Measurements from ENCODE around the gene ASB8.
A peak's percentile ranks its signal among the peaks of the same experiment; 100 is the strongest.
"Not testable (repeated sequence)": the region's sequence is repeated elsewhere in the genome, so short reads cannot be mapped to it uniquely, and the experiment has no call there.

ASB8 gene

DNA sequence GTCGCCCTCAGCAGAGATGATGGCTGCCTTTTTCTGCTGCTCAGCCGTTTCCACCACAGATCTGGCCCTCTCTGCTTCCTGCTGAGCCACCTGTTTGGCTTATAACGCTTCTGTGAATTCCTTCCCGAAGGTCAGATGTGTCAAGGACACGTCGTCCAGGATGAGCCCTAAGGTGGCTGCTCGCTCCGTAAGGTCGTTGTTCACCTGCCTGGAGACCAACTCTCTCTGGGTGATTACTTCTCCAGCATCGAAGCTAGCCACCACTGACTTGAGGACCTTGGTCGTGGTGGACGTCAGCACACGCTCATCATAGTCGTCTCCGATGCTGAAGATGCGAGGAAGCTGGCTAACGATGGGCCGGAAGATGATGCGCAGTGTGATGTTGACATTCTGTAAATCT, 11.7 kb upstream of the ASB8 start:
- H3K9me3 ChIP-seq (ENCODE audit: control insufficient read depth in 5 of 5, low read length in 5 of 5): no peaks in the 10 kb centered on the region
- H3K4me1 ChIP-seq (ENCODE audit: control insufficient read depth in 5 of 5, insufficient read depth in 5 of 5, low read length in 5 of 5): no peaks in the 10 kb centered on the region
- no peak overlapping the region for H3K4me3 ChIP-seq (ENCODE audit: low read depth in 1 of 5, low read length in 5 of 5)
- H3K27me3 ChIP-seq (ENCODE audit: control insufficient read depth in 5 of 5, insufficient read depth in 4 of 5, low read length in 5 of 5): peaks cover 0 to 6% (median 0%) of the 10 kb centered on the region in 5 donors
- H3K36me3 ChIP-seq (ENCODE audit: control insufficient read depth in 5 of 5, insufficient read depth in 5 of 5, low read length in 5 of 5): no peaks in the 10 kb centered on the region
- H3K9ac ChIP-seq (ENCODE audit: low read length in 5 of 5): no peak overlapping the region
- H3K27ac ChIP-seq (ENCODE audit: low read depth, low read length): no peak overlapping the region

DNA sequence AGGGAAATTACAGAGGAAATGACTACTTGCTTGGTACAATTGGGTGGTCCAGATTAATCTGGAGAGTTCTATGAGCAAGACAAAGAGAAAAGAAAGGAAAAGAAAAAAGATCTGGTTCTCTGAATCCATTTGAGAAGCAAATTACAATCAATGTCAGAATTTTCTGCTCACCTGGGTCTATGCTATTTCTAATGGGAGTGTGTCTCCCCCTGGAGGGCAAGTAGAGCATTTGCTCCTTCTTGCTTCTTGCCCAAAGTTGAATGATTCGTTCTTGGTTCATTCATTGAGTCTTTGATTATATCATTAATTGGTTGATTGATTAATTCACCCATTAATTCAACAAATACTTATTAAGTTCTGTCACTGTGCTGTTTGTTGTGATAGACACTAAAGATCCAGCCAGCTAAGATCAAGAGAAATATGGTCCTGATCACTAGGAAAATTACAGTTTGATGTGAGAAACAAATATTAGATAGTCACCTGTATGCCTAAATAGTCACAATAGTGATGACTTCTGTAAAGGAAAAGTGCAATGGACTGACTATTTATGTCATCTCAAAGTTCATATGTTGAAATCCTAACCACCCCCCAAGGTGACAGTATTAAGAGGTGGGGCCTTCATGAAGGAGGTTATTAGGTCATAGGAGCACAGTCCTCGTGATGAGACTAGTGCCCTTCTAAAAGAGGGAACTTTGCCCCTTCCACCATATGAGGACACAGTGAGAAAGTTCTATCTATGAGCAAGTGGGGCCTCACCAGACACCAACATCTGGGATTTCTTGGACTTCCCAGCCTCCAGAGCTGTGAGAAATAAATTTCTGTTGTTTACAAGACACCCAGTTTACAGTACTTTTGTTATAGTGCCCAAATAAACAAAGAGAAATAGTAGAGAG, 8.0 kb upstream of the ASB8 start:
- H3K4me1 ChIP-seq (ENCODE audit: control insufficient read depth in 5 of 5, insufficient read depth in 5 of 5, low read length in 5 of 5): peaks cover 0 to 7% (median 2%) of the 10 kb centered on the region in 5 donors
- no peaks in the 10 kb centered on the region for H3K9me3 ChIP-seq (ENCODE audit: control insufficient read depth in 5 of 5, low read length in 5 of 5)
- no peak overlapping the region for H3K4me3 ChIP-seq (ENCODE audit: low read depth in 1 of 5, low read length in 5 of 5)
- H3K9ac ChIP-seq (ENCODE audit: low read length in 5 of 5): no peak overlapping the region
- H3K27ac ChIP-seq (ENCODE audit: low read depth, low read length): no peak overlapping the region
- no peaks in the 10 kb centered on the region for H3K36me3 ChIP-seq (ENCODE audit: control insufficient read depth in 5 of 5, insufficient read depth in 5 of 5, low read length in 5 of 5)
- H3K27me3 ChIP-seq (ENCODE audit: control insufficient read depth in 5 of 5, insufficient read depth in 4 of 5, low read length in 5 of 5): peaks cover 0 to 6% (median 0%) of the 10 kb centered on the region in 5 donors

DNA sequence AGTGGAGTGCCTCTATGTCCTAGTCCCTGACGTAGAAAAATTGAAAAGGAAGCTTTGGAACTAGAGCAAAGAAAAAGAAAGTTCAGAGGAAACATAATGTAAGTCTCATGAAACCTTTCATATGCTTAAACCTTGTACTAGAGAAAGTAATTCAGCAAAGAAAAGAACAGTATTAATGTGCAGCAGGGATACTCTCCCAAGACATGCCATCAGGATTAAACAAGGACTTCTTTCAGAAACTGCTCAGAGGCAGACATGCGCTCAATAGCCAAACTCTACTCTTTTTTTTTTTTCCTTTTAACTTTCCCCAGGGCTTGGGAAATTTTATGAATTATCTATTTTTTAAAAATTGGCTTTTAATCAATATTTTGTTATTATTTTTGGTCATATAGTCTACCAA, 7.1 kb upstream of the ASB8 start:
- Histone ChIP-seq H3K27ac (ENCODE audit: low read depth, low read length) (no peak overlapping the region), H3K27me3 (ENCODE audit: control insufficient read depth in 5 of 5, insufficient read depth in 4 of 5, low read length in 5 of 5) (peaks cover 0 to 6% (median 0%) of the 10 kb centered on the region in 5 donors), H3K9ac (ENCODE audit: low read length in 5 of 5) (no peak overlapping the region), H3K4me1 (ENCODE audit: control insufficient read depth in 5 of 5, insufficient read depth in 5 of 5, low read length in 5 of 5) (peaks cover 0 to 7% (median 2%) of the 10 kb centered on the region in 5 donors), H3K9me3 (ENCODE audit: control insufficient read depth in 5 of 5, low read length in 5 of 5) (no peaks in the 10 kb centered on the region), H3K4me3 (ENCODE audit: low read depth in 1 of 5, low read length in 5 of 5) (no peak overlapping the region), H3K36me3 (ENCODE audit: control insufficient read depth in 5 of 5, insufficient read depth in 5 of 5, low read length in 5 of 5) (no peaks in the 10 kb centered on the region)

DNA sequence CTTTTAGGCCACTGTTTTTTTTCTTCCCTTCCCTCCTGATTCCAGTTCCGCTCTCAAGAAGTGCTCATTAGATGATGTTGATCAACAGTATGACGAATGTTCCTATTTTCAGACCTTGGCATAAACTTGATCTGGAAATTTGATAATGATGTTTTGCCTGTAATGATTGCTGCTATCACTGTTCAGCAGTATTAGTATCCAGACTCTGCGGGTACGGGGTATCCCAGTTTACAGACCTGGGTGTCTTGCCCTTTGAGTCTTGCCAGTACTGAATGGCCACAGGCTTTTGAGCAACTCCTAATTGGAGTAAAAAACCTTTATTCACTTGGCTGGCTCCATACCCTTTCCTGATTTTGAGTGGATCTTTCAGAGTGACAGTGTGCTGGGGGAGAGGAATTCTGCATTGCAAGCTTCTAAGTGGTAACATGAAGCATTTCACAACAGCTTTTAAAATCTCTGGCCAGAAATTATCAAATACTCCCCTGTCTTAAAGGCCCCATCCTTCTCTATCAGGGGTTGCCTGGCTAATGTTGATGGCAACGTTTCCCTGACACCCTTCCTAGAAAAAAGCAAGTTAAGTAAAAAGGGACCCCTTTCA, 5.9 kb upstream of the ASB8 start:
- H3K4me1 ChIP-seq (ENCODE audit: control insufficient read depth in 5 of 5, insufficient read depth in 5 of 5, low read length in 5 of 5): peaks cover 0 to 7% (median 2%) of the 10 kb centered on the region in 5 donors
- H3K27ac ChIP-seq (ENCODE audit: low read depth, low read length): no peak overlapping the region
- peak overlapping the region in 1 of 5 donors; percentile 4 for H3K9ac ChIP-seq (ENCODE audit: low read length in 5 of 5)
- no peaks in the 10 kb centered on the region for H3K36me3 ChIP-seq (ENCODE audit: control insufficient read depth in 5 of 5, insufficient read depth in 5 of 5, low read length in 5 of 5)
- no peaks in the 10 kb centered on the region for H3K9me3 ChIP-seq (ENCODE audit: control insufficient read depth in 5 of 5, low read length in 5 of 5)
- peaks cover 0 to 5% (median 0%) of the 10 kb centered on the region in 5 donors for H3K27me3 ChIP-seq (ENCODE audit: control insufficient read depth in 5 of 5, insufficient read depth in 4 of 5, low read length in 5 of 5)
- H3K4me3 ChIP-seq (ENCODE audit: low read depth in 1 of 5, low read length in 5 of 5): no peak overlapping the region

DNA sequence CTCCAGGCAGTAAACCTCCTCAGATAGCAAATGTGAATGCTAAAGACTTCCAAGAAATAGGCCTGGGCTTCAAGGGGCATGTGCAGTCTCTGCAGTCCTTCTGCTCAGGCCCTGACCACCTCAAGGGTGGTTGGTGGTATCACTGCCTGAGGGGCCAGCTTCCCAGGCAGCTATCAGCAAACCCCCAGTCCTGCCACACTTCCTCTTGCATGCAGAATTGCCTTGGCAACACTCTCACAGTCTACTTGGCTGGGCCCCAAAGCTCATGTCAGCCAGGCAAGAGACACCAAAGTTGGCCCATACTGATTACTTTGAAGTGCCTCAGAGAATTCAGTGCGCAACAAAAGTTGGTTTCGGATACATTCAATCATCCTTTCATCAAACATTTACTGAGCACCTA, 3.5 kb upstream of the ASB8 start:
- Histone ChIP-seq H3K9ac (ENCODE audit: low read length in 5 of 5) (peak overlapping the region in 1 of 5 donors; percentile 4), H3K36me3 (ENCODE audit: control insufficient read depth in 5 of 5, insufficient read depth in 5 of 5, low read length in 5 of 5) (no peaks in the 10 kb centered on the region), H3K4me1 (ENCODE audit: control insufficient read depth in 5 of 5, insufficient read depth in 5 of 5, low read length in 5 of 5) (peaks cover 0 to 22% (median 16%) of the 10 kb centered on the region in 5 donors), H3K27ac (ENCODE audit: low read depth, low read length) (no peak overlapping the region), H3K9me3 (ENCODE audit: control insufficient read depth in 5 of 5, low read length in 5 of 5) (no peaks in the 10 kb centered on the region), H3K27me3 (ENCODE audit: control insufficient read depth in 5 of 5, insufficient read depth in 4 of 5, low read length in 5 of 5) (peaks cover 0 to 2% (median 0%) of the 10 kb centered on the region in 5 donors), H3K4me3 (ENCODE audit: low read depth in 1 of 5, low read length in 5 of 5) (no peak overlapping the region)

DNA sequence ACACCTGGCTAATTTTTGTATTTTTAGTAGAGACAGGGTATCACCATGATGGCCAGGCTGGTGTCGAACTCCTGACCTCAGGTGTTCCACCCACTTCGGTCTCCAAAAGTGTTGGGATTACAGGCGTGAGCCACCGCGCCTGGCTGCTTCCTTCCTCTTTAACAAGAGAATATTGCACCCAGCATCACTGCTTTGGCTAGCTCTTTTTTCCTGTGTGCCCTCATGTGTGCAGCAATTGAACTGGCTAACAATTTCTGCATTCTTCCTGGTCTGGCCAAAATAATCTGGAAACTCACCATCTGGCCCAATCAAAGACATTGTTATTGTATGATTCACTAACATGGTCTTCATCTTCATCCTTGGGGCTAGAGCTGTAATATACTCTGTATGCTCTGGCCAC, 2.7 kb upstream of the ASB8 start:
- H3K36me3 ChIP-seq (ENCODE audit: control insufficient read depth in 5 of 5, insufficient read depth in 5 of 5, low read length in 5 of 5): no peaks in the 10 kb centered on the region
- no peaks in the 10 kb centered on the region for H3K9me3 ChIP-seq (ENCODE audit: control insufficient read depth in 5 of 5, low read length in 5 of 5)
- no peak overlapping the region for H3K9ac ChIP-seq (ENCODE audit: low read length in 5 of 5)
- H3K27me3 ChIP-seq (ENCODE audit: control insufficient read depth in 5 of 5, insufficient read depth in 4 of 5, low read length in 5 of 5): no peaks in the 10 kb centered on the region
- no peak overlapping the region for H3K4me3 ChIP-seq (ENCODE audit: low read depth in 1 of 5, low read length in 5 of 5)
- H3K4me1 ChIP-seq (ENCODE audit: control insufficient read depth in 5 of 5, insufficient read depth in 5 of 5, low read length in 5 of 5): peaks cover 0 to 24% (median 16%) of the 10 kb centered on the region in 5 donors
- H3K27ac ChIP-seq (ENCODE audit: low read depth, low read length): no peak overlapping the region

DNA sequence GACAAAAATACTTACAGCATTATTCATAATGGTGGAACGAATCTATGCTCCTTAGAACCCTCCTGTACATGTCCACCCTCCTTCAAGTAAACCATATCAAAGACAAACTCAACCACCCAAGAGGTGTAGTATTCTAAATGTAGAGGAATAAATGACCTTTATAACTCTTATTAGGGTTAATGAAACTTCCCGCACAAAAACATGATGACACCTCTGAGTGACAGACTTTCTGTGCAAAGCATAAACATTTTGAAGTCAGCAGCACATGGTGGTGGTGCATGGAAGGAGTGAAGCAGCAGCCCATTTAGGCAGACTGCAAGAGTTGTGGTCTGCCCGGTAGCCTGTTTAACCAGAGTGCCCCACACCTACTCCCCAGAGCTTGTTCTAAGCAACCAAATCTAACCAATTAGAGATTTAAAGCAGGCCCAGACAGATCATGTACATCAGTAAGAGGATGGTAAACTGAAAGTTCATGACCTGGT, 615 bp upstream of the ASB8 start:
- peak overlapping the region; percentile 73 to 99 (median 97) for H3K4me3 ChIP-seq (ENCODE audit: low read depth in 1 of 5, low read length in 5 of 5)
- H3K4me1 ChIP-seq (ENCODE audit: control insufficient read depth in 5 of 5, insufficient read depth in 5 of 5, low read length in 5 of 5): peaks cover 0 to 22% (median 16%) of the 10 kb centered on the region in 5 donors
- H3K27ac ChIP-seq (ENCODE audit: low read depth, low read length): peak overlapping the region; percentile 86
- H3K9me3 ChIP-seq (ENCODE audit: control insufficient read depth in 5 of 5, low read length in 5 of 5): no peaks in the 10 kb centered on the region
- H3K36me3 ChIP-seq (ENCODE audit: control insufficient read depth in 5 of 5, insufficient read depth in 5 of 5, low read length in 5 of 5): peaks cover 5 to 7% (median 5%) of the 10 kb centered on the region in 5 donors
- H3K9ac ChIP-seq (ENCODE audit: low read length in 5 of 5): peak overlapping the region; percentile 14 to 89 (median 71)
- no peaks in the 10 kb centered on the region for H3K27me3 ChIP-seq (ENCODE audit: control insufficient read depth in 5 of 5, insufficient read depth in 4 of 5, low read length in 5 of 5)

DNA sequence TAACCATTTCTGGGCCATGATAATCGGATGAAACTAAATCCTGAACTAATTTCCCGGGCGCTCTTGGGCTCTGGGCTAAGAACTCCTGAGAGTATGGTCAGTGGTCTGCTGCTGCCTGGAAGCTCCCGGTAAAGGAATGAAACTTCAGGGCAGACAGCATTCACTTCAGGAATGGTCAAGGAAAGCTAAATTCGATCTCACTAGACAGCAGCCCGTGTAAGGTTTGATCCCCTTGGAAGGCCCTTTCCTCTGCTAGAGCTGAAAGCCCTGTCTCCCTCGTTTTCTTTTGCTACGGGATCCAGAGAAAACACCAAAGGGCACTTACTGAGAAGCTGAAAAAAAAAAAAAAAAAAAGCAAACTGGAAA, 680 bp downstream of the ASB8 start:
- Histone ChIP-seq H3K36me3 (ENCODE audit: control insufficient read depth in 5 of 5, insufficient read depth in 5 of 5, low read length in 5 of 5) (peaks cover 11 to 19% (median 15%) of the 10 kb centered on the region in 5 donors), H3K27ac (ENCODE audit: low read depth, low read length) (peak overlapping the region; percentile 86), H3K4me3 (ENCODE audit: low read depth in 1 of 5, low read length in 5 of 5) (peak overlapping the region; percentile 77 to 99 (median 97)), H3K27me3 (ENCODE audit: control insufficient read depth in 5 of 5, insufficient read depth in 4 of 5, low read length in 5 of 5) (no peaks in the 10 kb centered on the region), H3K9ac (ENCODE audit: low read length in 5 of 5) (peak overlapping the region; percentile 84 to 97 (median 89)), H3K4me1 (ENCODE audit: control insufficient read depth in 5 of 5, insufficient read depth in 5 of 5, low read length in 5 of 5) (peaks cover 0 to 22% (median 16%) of the 10 kb centered on the region in 5 donors), H3K9me3 (ENCODE audit: control insufficient read depth in 5 of 5, low read length in 5 of 5) (no peaks in the 10 kb centered on the region)

DNA sequence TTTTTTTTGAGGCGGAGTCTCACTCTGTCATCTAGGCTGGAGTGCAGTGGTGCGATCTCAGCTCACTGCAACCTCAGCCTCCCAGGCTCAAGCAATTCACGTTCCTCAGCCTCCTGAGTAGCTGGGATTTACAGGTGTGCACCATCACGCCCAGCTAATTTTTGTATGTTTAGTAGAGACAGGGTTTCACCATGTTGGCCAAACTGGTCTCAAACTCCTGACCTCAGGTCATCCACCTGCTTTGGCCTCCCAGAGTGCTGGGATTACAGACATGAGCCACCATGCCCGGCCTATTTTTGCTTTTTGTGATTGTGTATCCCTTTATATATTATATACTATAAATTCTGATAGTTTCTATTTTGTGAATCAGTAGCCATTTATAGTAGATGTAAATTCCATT, 1.5 kb downstream of the ASB8 start:
- not testable (repeated sequence) for H3K27me3 ChIP-seq (ENCODE audit: control insufficient read depth in 5 of 5, insufficient read depth in 4 of 5, low read length in 5 of 5); H3K9ac ChIP-seq (ENCODE audit: low read length in 5 of 5); H3K9me3 ChIP-seq (ENCODE audit: control insufficient read depth in 5 of 5, low read length in 5 of 5); H3K27ac ChIP-seq (ENCODE audit: low read depth, low read length); H3K4me3 ChIP-seq (ENCODE audit: low read depth in 1 of 5, low read length in 5 of 5)
- H3K36me3 ChIP-seq (ENCODE audit: control insufficient read depth in 5 of 5, insufficient read depth in 5 of 5, low read length in 5 of 5): peaks cover 19 to 27% (median 24%) of the 10 kb centered on the region in 5 donors
- H3K4me1 ChIP-seq (ENCODE audit: control insufficient read depth in 5 of 5, insufficient read depth in 5 of 5, low read length in 5 of 5): peaks cover 0 to 20% (median 16%) of the 10 kb centered on the region in 5 donors
